Iris pigment epithelial cell (primary cell): ENCODE results near the gene RFC3.
"Not testable (repeated sequence)": the region's sequence is repeated elsewhere in the genome, so short reads cannot be mapped to it uniquely, and the experiment has no call there.

Experiments
- DNase-seq: peaks from one replicate; pipeline ENCODE4 v3.0.0-alpha.2; 2011; ENCODE audit warnings: low read depth

RFC3 gene, protein sequence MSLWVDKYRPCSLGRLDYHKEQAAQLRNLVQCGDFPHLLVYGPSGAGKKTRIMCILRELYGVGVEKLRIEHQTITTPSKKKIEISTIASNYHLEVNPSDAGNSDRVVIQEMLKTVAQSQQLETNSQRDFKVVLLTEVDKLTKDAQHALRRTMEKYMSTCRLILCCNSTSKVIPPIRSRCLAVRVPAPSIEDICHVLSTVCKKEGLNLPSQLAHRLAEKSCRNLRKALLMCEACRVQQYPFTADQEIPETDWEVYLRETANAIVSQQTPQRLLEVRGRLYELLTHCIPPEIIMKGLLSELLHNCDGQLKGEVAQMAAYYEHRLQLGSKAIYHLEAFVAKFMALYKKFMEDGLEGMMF

GRCh38 chr13:33817901-33818706 is at the start of gene RFC3:
Gene RFC3 (plus strand): TSS chr13:33818149. CDS start chr13:33818179, 30 bp downstream.
- DNase-seq = peak; percentile 98

DNA sequence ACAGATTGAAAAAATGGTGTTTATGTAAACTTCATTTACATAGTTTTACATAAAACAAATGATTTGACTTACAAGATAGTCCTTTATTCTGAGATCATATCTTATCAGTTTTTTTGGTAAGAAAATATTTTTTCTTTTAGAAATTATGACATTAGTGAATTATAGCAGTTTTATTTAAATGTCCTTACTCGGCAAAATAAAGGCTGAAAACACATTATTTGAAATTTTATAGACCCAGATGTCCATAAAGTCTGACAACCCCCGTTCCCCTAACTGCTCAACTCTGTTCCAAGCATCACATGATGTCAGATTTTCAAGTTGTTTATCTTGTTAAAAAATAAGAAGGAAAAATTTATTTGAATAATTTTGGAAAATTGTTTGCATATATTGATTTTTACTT is 46.7 kb upstream of the RFC3 start:
- no peak for DNase-seq

DNA sequence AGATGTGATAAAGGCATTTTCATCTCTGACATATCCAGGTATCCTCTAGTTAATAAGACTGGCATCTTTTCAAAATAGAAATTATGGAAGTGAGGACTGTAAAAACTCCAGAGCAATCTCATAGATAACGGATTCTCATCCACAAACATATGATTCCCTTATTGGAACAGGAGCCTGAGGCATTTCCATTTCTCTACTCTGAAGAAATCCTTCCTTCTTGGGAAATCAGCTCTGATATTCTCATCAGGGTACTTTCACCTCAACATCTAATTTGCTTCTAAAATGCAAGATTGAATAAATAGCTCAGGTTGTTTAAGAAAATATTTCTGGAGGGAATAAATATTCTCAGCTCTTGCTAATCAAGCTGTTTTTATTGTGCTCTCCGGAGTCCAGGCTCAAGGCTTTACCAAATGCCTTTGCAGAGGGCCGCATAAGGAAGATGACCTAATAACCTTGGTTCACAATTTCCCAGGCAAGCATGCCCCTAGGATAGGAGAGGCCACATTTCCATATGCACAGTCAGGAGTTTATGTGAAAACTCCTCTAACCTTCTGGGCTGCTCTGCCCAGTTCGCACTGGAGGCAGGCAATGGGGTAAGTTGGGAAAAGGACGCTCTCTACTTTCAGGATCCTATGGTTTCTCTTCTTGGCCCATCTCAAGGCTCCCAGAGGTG is 44.0 kb upstream of the RFC3 start:
- no peak for DNase-seq

DNA sequence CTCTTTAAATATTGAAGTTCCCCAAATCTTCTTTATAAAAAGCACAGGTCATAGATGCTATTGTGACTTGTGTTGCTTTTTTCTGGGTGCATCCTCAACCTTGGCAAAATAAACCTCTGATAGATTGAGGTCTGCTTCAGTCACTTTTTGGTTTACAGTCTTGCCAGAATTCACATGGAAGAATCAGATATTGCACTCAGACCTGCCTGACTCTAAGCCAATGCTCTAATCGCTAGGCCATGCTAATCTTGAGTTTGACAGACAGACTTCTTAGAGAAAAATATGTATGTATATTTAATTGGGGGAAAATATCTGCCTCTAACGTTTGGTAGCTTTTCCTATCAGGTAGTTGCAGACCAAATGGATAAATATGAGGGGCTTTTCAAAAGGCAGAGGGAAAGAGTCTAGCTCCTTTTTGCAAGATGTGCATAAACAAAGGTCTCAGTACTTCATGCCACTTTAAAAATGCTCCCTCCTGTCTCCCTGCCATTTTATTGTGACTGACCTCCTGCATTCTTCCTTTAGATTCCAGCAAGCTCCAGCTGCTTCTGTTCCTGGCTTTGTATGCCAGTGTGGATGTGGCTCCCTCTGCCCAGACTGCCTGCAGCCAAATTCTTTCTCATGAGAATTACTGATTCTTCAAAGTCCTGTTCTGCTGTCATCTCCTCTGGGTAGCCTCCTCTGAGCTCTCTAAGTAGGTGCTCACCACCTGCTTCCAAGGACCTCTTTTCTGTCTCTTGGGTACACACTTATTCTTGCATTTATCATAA is 42.4 kb upstream of the RFC3 start:
- no peak for DNase-seq

- no peak for DNase-seq
Measured at GRCh38 chr13:33776239-33776881, 41.6 kb upstream of the RFC3 start.

- no peak for DNase-seq
Measured at GRCh38 chr13:33782631-33783030, 35.3 kb upstream of the RFC3 start.

DNA sequence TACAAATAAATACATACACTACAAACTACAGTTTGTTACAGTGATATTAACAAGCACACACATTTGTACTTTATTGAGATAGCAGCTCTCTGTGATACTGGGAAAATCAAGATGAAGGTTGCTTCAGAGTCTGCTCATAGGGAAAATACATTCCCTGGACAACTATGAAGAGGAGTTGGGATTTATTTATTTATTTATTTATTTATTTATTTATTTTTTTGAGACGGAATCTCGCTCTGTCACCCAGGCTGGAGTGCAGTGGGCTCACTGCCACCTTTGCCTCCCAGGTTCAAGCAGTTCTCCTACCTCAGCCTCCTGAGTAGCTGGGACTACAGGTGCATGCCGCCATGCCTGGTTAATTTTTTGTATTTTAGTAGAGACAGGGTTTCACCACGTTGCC is 34.7 kb upstream of the RFC3 start:
- DNase-seq = not testable (repeated sequence)

DNA sequence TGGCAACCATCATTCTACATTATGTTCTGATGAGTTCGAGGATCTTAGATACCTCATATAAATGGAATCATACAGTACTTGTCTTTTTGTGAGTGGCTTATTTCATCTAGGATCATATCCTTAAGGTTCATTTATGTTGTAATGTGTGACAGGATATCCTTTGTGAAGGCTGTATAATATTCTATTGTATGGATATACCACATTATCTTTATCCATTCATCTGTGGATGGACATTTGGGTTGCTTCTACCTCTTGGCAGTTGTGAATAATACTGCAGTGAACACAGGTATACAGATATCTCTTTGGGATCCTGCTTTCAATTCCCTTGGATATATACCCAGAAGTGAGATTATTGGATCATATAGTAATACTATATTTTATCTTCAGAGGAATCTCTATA is 33.2 kb upstream of the RFC3 start:
- DNase-seq = no peak

GRCh38 chr13:33785384-33785783 is 32.6 kb upstream of the RFC3 start:
- no peak for DNase-seq

GRCh38 chr13:33787051-33787591 is 30.8 kb upstream of the RFC3 start:
- peak; percentile 10 for DNase-seq

GRCh38 chr13:33789066-33789606 is 28.8 kb upstream of the RFC3 start:
- no peak for DNase-seq

DNA sequence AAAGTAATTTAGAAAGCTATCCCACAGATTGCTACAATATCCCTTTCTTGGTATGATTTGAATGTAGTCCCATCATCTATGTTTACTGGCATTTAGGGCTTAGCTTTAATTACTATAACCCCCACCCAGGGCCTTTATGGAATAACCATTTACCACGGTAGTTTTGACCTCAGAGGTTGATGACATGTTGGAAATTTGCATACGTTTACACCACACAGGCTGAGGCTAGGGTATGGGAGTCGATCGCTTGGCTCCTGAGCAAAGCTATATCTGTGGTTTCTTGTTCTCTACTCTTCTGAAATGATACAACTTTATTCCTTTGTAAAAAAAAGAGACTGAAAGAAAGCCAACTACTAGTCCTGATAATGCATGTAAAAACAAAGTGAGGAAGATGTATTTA is 28.2 kb upstream of the RFC3 start:
- no peak for DNase-seq

DNA sequence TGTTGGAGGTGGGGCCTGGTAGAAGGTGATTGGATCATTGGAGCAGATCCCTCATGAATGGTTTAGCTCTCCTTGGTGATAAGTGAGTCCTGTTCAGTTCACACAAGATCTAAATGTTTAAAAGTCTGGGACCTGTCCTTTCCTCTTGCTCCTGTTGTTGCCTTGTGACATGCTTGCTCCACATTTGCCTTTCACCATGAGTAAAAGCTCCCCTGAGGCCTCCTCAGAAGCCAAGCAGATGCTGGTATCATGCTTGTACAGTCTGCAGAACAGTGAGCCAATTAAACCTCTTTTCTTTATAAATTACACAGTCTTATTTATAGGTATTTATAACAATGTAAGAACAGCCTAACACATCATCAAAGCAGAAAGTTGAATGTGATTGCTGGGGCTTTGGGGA is 24.2 kb upstream of the RFC3 start:
- DNase-seq = no peak

DNA sequence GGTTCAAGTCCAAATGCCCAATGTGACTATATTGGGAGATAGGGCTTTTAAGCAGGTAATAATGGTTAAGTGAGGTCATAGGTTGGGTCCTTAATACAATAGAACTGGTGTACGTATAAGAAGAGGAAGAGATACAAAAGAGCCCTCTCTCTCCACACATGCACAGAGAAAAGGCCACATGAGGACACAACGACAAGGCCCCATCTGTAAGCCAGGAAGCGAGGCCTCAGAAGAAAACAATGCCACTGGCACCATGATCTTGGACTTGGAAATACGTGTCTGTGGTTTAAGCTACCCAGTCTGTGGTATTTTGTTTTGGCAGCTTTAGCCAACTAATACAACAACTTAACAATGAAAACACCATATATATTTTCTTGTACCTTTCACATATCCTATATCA is 23.4 kb upstream of the RFC3 start:
- no peak for DNase-seq

DNA sequence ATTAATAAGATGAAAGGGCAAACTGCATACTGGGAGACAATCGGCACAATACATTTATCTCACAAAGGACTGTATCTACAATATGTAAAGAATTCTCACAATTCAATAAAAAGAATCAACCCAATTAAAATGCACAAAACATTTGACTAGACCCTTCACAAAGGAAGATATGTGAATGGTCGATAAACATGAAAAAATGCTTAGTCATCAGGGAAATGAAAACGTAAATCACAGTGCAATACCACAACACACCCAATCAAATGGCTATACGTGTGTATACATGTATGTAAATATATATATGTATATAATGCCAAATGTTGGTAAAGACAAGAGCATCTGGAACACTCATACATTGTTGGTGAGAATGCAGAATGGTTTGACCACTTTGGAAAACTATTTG is 21.9 kb upstream of the RFC3 start:
- DNase-seq = no peak

- peak; percentile 41 for DNase-seq
Measured at GRCh38 chr13:33797622-33798021, 20.3 kb upstream of the RFC3 start.

- DNase-seq = no peak
Measured at GRCh38 chr13:33798023-33798422, 19.9 kb upstream of the RFC3 start.

DNA sequence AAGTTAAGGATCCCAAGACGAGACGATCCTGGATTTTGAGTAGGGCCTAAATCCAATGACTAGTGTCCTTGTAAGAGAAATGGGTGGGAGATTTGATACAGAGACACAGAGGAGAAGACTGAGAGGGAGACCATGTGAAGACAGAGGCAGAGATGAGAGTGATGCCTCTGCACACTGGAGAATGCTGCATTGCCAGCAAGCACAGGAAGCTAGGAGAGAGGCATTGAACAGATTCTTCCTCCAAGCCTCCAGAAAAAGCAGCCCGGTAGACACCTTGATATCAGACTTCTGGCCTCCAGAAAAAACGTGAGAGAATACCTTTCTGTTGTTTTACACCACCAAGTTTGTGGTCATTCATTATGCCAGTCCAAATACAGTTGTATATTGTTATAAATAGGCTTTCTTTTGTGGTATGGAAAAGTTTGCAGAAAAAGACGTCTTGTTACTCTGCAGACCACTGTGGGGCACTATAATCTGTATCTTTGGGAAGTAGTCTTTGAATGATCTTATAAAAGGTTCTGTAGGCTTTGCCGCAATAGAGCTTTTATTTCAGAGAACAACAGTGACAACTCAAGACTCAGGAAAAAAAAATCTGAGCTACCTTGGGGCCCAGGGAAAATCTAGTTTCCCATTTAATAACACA is 17.9 kb upstream of the RFC3 start:
- peak; percentile 66 for DNase-seq

DNA sequence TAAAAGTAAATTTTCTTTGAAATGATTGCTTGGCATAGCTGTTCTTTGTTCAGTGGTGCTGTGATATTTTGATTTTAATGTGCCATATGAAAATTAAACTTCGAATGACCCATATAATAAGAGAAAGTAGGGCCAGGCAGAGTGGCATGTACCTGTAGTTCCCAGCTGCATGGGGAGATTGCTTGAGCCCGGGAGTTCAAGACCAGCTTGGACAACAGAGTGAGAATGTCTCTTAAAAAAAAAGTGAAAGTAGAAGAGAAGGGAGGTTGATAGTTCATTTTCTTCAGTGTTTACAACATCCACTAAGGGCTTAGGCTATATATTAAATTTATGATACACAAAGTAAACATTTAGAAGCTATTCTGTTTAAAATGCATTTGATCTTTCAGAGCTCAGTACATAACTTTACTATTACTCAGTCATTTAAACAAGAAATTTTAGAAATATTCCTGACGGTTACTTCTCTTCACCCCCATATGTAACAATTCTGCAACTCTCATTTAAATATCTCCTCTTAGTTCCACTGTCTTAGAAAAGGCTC is 17.2 kb upstream of the RFC3 start:
- no peak for DNase-seq
